HG03135 (cell line): ENCODE data around the gene DPP4.

Source experiments
- ATAC-seq: cut with Tn5 transposase; IDR thresholded peaks from one replicate; pipeline ENCODE4 v1.9.1; 2021; ENCODE audit warnings: mild to moderate bottlenecking, moderate library complexity; ENCODE audit not compliant: unreplicated experiment

The DPP4 gene

DNA sequence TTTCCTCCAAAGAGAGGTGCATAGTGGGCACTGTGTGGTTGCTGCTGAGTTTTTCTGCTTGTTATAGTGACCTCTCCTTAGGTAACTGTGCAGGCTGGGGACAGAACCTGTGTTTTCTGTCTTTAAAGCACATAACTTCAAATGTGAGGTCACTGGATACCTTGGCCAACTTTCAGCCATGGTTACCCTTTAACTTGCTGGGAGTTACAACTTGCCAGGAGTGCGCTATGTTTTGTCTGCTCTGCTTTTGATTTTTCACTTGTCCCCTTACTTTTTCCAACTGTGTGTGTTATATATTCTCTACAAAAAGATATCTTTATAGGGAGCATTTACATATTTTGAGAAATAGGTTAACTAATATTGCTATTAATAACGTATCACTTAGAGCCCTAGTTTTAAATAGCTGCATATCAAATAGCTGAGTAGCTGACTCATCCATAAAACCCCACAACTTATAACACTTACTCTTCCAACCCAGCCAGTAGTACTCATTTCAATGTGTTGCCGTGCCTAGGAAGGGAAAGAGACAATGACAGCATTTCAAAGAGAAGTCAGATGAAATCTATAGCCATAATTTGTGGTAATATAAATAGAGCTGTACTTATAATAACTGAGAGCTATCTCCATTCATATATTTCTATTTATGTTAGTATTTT is 51.6 kb downstream of the DPP4 start:
- no peak for ATAC-seq

DNA sequence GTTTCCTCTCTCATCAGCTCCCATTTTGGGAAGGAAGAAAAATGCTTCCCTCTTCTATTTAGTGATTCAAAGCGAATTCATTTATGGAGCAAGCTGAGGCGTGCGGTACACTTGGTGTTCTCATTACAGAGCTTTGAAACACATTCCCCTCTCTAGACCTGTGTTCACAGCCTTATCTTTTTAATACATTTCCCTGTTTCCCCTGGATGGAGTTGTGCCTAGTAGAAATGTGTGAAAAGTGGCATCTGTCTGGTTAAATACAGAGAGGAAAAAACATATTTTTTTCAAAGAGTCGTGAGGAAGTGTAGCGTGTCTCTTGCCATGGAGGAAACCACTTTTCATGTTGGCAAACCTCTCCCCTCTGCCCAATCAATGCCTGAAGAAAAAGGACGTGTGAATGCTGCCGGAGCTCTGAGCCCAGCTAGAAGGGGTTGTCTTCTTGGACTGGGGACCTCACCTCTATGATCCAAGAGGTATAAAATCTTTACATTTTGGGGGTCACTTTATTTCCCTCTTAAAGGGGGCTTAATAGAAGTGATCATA is 52.4 kb downstream of the DPP4 start:
- ATAC-seq: no peak

DNA sequence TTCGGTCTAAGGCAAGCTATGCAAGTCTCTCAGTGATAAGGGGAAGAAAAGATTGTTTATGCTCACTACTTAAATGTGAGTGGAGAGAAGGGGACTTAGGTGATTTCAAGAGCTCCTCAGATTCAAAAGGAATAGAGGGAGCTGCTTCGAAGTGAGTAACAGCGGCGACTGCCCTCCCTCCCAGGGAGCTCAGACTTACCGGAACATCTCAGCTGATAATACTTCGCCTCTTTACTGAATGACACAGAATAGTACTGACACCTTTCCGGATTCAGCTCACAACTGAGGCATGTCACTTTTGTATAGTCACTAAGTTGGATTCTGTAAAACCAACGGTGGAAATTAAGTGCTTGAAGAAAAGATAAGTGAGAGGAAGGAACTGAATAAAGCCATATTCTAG is 55.5 kb downstream of the DPP4 start:
- ATAC-seq: no peak

DNA sequence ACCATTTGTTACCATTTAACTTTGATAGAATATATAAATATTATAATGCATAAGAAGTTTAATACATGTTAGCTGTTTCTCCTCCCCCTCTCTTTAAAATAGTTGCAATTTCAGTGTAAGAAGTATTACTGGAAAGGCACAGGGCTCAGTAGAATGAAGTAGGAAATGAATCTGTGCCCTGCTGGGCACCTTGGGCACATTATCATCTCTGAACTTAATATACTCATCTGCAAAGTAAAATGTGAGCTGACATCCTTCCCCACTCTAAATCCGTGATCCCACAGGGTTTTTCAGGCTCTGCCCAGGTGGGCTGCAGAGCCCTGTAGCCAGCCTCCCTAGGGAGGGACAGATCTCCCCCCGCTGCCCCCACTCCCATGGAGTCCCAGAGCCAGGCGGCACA is 56.8 kb downstream of the DPP4 start:
- ATAC-seq: no peak

DNA sequence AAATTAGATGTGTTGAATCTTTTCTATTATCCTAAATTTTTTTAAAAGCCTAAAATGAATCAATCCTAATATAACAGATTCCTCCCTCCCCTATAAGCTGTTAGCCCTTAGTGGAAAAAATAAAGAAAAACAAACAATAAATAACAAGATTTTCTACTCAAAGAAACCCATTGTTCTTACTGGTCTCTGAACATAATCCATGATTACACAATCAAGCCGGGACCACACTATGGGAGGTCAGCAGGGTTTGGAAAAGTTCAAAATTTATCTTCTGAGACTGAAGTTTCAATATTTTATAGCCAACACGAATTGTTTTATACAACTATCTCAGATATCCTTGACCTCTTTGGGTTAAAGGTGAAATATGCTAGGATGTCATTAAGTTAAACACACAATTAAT is 57.9 kb downstream of the DPP4 start:
- no peak for ATAC-seq

DNA sequence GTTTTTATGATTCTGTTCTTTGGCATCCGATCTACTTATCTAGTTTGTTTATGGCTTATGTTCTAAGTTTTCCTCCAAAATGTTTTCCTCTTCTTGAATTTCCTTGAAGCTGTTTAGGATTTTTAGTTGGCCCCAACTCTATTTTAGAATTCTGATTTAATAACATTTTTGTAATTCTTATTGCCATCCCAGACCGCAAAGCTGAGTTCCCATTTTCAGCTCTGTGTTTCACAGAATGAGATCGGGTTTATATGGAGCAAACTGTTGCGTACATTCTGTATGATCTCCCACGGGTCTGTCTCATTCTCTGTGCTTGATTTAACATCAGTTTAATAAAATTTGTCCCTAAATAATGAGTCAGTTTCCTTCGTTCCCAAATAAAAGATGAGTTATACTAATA is 59.3 kb downstream of the DPP4 start:
- no peak for ATAC-seq

DNA sequence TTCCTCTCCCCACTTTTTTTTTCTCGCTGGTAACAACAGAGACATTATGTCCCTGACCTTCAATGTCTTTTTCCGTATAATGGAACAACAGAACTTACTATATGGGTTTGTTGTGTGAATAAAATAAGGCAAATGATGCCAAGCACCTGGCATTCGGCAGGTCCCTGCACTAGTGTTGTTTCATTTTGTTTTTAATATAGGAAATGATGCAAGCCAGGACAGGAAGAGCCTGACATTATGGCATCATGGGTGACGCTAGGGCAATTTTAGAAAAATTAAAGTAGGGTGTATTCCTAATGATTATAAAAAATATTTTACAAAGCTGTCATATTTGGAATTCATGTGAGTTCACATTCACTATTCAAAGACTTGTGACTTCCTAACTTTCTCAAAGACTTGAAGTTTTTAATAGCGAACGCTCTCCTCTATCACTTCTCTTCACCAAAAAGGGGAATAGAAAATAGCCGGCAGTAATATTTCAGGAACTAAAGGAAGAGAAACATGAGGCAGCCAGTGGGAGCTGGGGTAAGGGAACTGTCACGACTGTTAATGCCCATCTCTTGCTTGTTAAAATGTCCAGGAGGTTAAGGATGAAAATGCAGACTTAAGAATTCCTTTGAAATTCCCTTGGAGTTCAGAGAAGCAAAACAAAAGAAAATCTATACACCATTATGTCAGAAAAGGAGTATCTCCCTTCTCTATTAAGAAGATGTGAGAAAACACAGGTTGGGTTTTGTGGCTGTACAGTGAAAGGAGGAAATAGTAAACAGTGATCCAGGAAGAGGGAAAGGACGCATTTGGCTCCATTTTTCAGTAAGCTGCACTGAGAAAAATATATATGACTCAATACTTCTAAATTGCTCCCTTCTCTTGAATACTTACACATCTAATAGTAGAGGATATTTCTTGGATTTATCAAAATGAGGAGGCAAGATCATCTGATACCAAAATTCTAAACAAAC is 60.2 kb downstream of the DPP4 start:
- ATAC-seq: no peak

DNA sequence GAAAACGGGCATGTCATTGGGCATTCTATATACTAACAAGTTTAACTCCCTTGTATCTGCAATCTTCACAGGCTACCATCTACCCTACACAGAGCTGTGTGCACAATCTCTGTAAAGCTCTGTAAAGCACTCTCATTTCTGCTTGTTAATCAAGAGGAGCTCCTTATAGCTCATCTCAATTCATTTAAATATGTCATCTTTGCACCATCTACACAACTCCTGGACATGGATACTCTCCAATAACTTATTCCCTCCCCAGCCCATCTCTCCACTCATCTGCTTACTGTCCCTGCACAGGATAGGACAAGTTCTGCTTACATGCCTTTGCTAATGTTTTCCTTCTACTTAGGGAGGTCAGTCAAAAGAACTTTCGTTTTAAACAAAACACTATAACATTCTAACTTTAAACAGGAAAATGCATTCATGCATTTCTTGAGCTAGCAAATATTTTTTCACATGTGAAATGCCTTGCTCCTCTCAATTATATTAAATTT is 61.4 kb downstream of the DPP4 start:
- ATAC-seq: no peak

DNA sequence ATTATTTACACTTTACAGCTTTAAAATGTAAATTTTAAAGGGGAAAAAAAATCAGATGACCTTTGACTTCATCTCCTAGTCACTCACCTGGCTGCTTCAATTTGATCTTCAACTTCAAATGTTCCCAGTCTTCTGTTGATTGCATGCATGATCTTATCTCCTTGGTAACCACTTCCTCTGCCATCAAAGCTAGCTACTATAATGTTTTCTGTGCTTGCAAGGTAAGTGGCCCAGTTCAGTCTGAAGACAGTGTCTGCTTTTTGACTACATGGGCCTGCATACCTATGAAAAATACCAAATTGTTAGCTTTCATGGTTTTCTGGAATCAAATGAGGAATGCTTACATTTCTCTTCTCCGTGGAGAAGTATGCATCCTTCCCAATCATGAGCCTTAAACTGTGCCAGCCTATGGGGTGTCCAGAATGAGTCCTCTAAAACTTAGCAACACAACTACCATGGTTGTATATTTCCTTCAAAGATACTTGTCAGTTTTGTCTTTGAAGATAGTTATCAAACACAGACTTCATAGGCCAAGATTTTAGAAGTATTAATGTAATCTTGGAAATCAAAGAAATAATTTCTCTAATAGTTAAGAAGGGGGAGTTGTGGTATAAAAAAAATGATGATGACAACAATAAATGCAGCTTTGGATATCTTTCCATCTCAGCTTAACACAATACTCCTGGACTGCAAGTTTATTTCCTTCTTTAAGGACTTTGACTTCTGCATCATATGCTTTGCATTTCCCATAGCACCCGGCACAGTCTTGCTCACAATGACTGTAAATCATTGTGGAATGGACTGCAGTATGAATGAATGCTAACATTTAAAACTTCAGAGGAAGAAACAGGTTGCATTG is 62.1 kb downstream of the DPP4 start:
- no peak for ATAC-seq

DNA sequence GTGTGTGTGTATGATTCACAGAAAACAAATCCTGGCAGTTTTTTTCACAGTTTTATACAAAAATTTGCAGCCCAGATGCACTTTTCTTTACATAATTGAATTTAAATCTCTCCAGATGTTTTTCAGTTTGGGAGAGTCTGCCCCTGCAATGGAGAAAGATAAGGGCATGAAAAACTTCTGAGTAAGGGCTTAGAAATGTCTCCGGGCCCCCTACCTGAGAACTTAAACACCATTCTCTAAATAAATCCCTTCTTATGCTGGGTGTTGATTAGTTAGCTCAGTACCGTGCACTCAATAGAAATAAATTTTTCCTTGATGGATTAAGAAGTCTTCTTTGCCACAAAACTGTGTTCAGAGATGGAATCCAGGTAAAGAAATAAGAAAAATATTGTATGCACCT is 64.5 kb downstream of the DPP4 start:
- no peak for ATAC-seq

DNA sequence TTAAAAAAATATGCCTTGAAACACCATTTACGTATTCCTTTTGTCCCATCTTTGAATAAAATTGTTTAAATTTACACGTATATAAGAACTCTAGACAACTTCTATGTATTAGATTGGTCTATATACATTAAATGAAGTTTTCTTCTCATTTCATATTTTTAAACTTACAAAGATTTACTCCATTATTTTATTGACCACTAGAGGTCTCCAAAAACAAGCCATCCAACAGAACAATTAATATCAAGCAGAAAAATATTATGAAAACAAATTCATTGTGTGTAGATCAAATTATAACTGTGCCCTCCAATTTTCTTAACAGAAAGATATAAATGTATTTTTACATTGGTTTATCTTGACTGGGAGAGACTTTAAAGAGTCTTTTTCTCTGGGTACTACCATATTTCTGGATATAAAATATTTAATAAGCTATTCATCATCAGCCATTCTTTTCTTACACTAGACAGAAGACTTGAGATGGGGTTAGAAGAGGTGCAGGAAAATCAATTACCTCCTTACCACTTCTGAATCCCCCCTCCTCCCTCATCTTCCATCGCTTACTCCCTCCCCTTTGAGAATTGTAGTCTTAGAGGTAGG is 66.5 kb downstream of the DPP4 start:
- no peak for ATAC-seq

DNA sequence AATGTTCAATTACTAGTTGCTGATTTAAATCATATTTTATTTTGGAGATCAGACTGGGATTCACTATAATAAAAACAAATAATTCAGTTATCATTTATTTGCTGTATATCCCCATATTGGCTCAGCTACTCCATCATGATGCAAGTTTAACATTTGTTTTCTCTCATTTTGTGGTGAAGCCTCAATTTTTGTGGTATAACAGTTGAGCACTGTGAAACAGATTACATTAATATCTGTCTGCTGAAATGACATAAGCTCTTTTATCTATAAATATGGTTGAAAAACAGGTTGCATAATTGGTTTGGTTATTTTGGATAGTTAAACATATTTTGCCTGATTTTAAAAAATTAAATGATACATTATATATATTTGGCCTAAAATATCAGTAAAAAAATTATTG is 67.7 kb downstream of the DPP4 start:
- ATAC-seq: no peak

DNA sequence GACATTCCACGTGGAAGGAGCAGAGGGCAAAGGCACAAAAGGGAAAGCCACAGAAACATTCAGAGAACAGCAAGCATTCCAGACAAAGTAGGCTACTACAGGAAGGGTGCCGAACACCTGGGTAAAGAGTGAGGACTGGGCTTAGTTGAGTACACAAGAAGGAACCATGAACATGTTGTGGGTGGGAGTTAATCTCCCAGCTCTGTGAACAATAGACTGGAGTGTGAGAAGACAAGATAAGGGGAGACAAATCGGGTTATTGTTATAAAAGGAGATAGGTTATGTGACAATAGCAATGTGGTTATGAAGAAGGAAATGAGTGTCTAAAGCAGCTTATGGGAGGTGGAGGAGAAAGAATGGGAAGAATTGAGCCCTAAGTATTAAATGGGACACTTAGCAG is 70.0 kb downstream of the DPP4 start:
- no peak for ATAC-seq

DNA sequence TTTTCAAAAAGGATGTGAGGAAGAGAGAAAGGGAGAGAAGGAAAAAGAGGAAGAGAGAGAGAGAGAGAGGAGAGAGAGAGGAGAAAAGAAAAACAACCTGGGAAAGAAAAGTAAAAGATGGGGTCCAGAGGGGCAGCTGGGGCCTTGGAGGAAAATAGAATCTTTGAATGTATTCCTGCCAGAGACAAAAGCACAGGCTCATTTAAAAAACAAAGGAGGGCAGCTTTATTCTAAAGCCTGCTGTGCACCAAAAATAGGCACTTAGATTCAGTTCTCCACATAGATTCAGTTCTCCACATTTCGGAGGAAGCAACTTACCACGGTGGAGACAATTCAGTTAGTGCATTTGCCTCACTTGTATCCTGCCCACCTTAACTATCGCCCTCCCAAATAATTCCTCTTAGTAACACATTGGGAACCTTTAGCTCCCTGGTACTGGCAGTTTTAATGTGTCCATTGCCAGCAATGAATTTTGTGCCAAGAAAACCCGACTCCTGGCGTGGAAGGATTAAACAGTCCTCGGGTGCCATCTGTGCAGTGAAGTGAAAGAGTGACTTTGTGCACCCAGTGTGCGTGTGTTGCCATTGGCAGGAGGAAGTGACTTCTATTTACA is 71.3 kb downstream of the DPP4 start:
- no peak for ATAC-seq

DNA sequence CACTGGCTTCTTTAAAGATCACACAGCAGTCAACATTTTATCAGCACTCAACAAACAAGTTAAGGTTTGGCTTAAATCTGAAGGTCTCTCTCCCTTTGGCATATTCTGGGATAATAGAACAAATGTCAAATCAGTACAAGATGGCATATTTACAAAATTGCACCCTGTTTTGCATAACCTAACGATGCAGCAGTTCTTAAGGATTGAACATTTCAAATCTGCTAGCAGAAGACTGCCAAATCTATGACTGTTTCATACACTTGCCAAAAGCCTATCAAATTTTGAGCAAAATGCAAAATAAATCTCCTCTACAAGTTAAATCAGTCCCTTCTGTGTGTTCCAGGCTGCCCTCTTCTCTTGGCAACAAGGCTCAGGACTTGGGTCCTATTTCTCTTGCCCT is 73.6 kb downstream of the DPP4 start:
- ATAC-seq: no peak

DNA sequence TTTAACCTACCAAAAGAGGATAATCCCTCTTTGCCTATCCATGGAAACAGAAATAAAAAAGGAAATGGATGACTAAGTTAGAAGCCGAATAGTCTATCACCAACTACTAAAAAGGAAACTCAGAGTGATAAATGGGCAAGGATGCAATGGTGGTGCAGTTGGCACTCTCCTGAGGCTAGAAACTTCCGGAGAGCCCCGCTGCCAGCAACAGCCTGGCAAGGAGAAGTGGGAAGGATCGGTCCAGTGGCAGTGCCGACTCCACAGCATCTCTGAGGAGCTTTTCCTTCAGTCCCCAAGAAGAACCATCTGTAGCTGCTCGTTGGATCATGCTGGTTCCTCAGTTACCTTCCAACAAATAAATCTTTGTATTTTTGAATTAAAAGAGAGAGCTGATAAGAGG is 74.7 kb downstream of the DPP4 start:
- ATAC-seq: no peak

DNA sequence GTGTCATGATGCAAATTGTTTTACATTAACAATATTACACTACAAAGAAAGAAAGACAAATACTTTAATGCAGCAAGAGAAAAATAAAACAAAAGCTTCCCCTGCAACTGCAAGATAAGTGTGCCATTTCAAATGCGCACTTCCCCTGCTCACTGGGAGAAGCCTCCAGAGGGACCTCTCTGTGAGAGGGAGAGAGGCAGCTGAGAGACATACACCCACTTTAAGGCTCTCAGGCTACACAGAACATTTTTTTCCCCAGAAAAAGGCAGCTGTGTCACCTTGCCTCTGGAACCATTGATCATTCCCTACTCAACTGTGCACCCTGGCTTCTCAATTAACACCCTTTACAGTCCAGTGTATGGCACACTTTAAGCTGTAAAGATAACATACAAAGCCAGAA is 75.2 kb downstream of the DPP4 start:
- no peak for ATAC-seq

DNA sequence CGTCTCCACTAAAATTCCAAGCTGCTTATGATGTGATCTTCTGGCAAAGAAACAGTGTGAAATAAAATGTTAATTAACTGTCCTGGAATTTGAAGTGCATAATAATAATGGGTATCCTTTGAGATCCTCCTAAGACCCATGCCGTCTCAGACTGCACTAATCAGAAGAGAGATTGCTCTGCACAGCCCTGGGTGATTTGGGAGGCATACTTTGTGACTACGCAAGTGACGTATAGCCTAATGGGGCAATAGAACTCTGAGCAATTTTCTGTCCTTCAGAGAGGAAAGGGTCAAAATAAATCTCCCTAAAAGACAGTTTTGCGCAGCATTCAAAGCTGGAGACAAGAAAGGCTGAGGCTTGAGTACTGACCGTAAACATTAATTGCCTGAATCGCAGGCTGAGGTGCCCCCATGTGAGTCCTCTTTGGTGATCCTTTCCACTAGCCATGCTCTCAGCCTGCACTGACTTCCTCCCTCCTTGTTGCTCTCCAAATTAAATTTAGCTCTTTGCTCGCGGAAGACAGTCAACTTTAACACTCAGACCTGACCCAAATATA is 76.0 kb downstream of the DPP4 start:
- no peak for ATAC-seq

DNA sequence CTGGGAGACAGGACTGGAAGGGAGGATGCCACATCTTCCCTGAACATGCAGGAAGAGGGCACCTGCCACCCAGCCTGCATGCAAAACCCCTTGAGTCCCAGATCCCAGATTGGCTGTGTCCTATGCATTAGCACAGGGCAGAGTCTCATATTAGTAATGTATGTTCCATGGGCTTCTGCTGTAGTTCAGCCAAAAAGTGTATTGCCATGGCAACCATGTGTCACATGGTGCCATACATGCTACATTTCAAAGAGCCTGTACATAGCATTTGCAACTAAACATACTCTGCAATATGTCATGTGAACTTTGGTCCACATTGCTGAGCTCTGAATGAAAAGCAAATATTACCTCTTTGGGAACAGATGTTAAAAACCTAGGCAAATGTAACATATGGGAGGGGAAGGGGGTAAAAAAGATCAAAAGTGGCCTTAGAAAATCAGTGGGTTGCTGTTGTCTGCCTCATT is 78.4 kb downstream of the DPP4 start:
- ATAC-seq: no peak
